Liver (tissue), 9 donors: Measurements from ENCODE around the gene FRS2. TPM values are rescaled to one million over a fixed set of nuclear protein-coding genes. Genes with fewer than 3 reads are reported as not detected.
"Not testable (repeated sequence)": the region's sequence is repeated elsewhere in the genome, so short reads cannot be mapped to it uniquely, and the experiment has no call there.

Source experiments
- DNase-seq: peaks from one replicate; pipeline ENCODE4 v3.0.0-alpha.2; 2017; ENCODE audit warnings: low spot score
- H3K27ac ChIP-seq, 2 donors: one replicate each; pipeline ENCODE4 v1.7.0; 2013; ENCODE audit warnings: inconsistent platforms in 2 of 2, low read length in 2 of 2, control low read depth in 1 of 2, low read depth in 1 of 2, mild to moderate bottlenecking in 1 of 2
- H3K27me3 ChIP-seq, 4 donors: one replicate each; pipeline versions ENCODE4 v1.6.1 to v1.7.0; 2013; ENCODE audit warnings: low read length in 3 of 4, inconsistent platforms in 1 of 4, mild to moderate bottlenecking in 1 of 4, moderate library complexity in 1 of 4; ENCODE audit not compliant: control insufficient read depth in 4 of 4, insufficient read depth in 4 of 4
- H3K36me3 ChIP-seq, 4 donors: one replicate each; pipeline versions ENCODE4 v1.6.1 to v1.7.0; 2013; ENCODE audit warnings: low read length in 3 of 4, mild to moderate bottlenecking in 3 of 4, low read depth in 1 of 4, moderate library complexity in 1 of 4; ENCODE audit not compliant: control insufficient read depth in 4 of 4, insufficient read depth in 3 of 4
- H3K4me1 ChIP-seq, 4 donors: one replicate each; pipeline versions ENCODE4 v1.6.1 to v1.7.0; 2013; ENCODE audit warnings: low read length in 3 of 4, mild to moderate bottlenecking in 3 of 4, moderate library complexity in 1 of 4; ENCODE audit not compliant: control insufficient read depth in 4 of 4, insufficient read depth in 4 of 4
- H3K4me3 ChIP-seq, 3 donors: one replicate each; pipeline versions ENCODE4 v1.6.1 to v1.7.0; 2013; ENCODE audit warnings: low read length in 3 of 3, control low read depth in 1 of 3, low read depth in 1 of 3, mild to moderate bottlenecking in 1 of 3
- H3K9ac ChIP-seq, 2 donors: one replicate each; pipeline ENCODE4 v1.7.0; 2013; ENCODE audit warnings: low read length in 2 of 2, mild to moderate bottlenecking in 2 of 2, moderate library complexity in 2 of 2, control low read depth in 1 of 2, low read depth in 1 of 2
- H3K9me3 ChIP-seq, 4 donors: one replicate each; pipeline versions ENCODE4 v1.6.1 to v1.7.0; 2013; ENCODE audit warnings: low read length in 3 of 4; ENCODE audit not compliant: control insufficient read depth in 4 of 4
- EGR1 ChIP-seq, 2 donors: IDR thresholded peaks; 2 replicates each; pipeline ENCODE4 v1.6.1; 2016 to 2018; ENCODE audit warnings: antibody characterized with exemption in 2 of 2, low read depth in 2 of 2
- FOXA2 ChIP-seq: IDR thresholded peaks from 2 replicates; pipeline ENCODE4 v1.6.1; 2016; ENCODE audit warnings: antibody characterized with exemption
- GABPA ChIP-seq, 2 donors: IDR thresholded peaks in 1 of 2; conservative IDR thresholded peaks in 1 of 2; 2 replicates each; pipeline ENCODE4 v1.6.1; 2016; ENCODE audit warnings: antibody characterized with exemption in 2 of 2, mild to moderate bottlenecking in 1 of 2, moderate library complexity in 1 of 2
- HNF4A ChIP-seq, 2 donors: conservative IDR thresholded peaks; 2 replicates each; pipeline ENCODE4 v1.6.1; 2016; ENCODE audit warnings: antibody characterized with exemption in 2 of 2, mild to moderate bottlenecking in 2 of 2
- HNF4G ChIP-seq: IDR thresholded peaks from 2 replicates; pipeline ENCODE4 v1.6.1; 2016; ENCODE audit warnings: antibody characterized with exemption
- JUND ChIP-seq, 2 donors: IDR thresholded peaks; 2 replicates each; pipeline ENCODE4 v1.6.1; 2016; ENCODE audit warnings: antibody characterized with exemption in 2 of 2
- NR2F2 ChIP-seq: IDR thresholded peaks from 2 replicates; pipeline ENCODE4 v1.6.1; 2016; ENCODE audit warnings: antibody characterized with exemption
- RAD21 ChIP-seq, 2 donors: IDR thresholded peaks; 2 replicates each; pipeline ENCODE4 v1.6.1; 2016; ENCODE audit warnings: antibody characterized with exemption in 2 of 2, mild to moderate bottlenecking in 2 of 2
- RXRA ChIP-seq, 2 donors: IDR thresholded peaks; 2 replicates each; pipeline ENCODE4 v1.6.1; 2017 to 2018; ENCODE audit warnings: antibody characterized with exemption in 2 of 2, mild to moderate bottlenecking in 1 of 2
- SP1 ChIP-seq: IDR thresholded peaks from 2 replicates; pipeline ENCODE4 v1.6.1; 2018; ENCODE audit warnings: antibody characterized with exemption, mild to moderate bottlenecking
- TAF1 ChIP-seq: conservative IDR thresholded peaks from 2 replicates; pipeline ENCODE4 v1.6.1; 2016; ENCODE audit warnings: antibody characterized with exemption, mild to moderate bottlenecking
- YY1 ChIP-seq: IDR thresholded peaks from 2 replicates; pipeline ENCODE4 v1.6.1; 2016; ENCODE audit warnings: antibody characterized with exemption, mild to moderate bottlenecking
- ZBTB33 ChIP-seq: IDR thresholded peaks from 2 replicates; pipeline ENCODE4 v1.6.1; 2016; ENCODE audit warnings: antibody characterized with exemption
- WGBS: extraction: QIAGEN DNeasy Blood & Tissue Kit; methylation state at CpG from one replicate; pipeline ENCODE4 v1.1.7; 2013; 5-methylcytosine and 5-hydroxymethylcytosine counted together
- polyA plus RNA-seq, 2 donors: library from polyadenylated mRNA; stranded (reverse) in 1 of 2; unstranded in 1 of 2; fragments of 200-250 nt in 1 of 2; fragments of >200 nt in 1 of 2; fragmentation: Nextera tagmentation in 1 of 2; extraction: Ambion mirVana in 1 of 2; gene quantifications; one replicate each; pipeline versions ENCODE4 v1.2.1 to v1.2.3, GENCODE V29; 2013 to 2015
- total RNA-seq, 2 donors: library from RNA; depleted of rRNA; stranded (reverse); fragments of >200 nt; gene quantifications; one replicate each; pipeline ENCODE4 v1.2.3, GENCODE V29; 2014
- TF ChIP-seq, protein P1 (sequence below): IDR thresholded peaks from 2 replicates; pipeline ENCODE4 v1.6.1; 2016; ENCODE audit warnings: antibody characterized with exemption
- TF ChIP-seq, protein P2 (sequence below): IDR thresholded peaks from 2 replicates; pipeline ENCODE4 v1.6.1; 2016; ENCODE audit warnings: antibody characterized with exemption
- donor health status: healthy.
- donor health status: healthy.
- donor health status: healthy.
- donor health status: healthy.
- donor health status: healthy.

FRS2 gene
- total and polyA plus RNA-seq, 4 donors: 7.0 to 24.0 (median 21.9) TPM

GRCh38 chr12:69601962-69602685 lies 131.9 kb downstream of the FRS2 start (continued):
- TF ChIP-seq, protein P1, sequence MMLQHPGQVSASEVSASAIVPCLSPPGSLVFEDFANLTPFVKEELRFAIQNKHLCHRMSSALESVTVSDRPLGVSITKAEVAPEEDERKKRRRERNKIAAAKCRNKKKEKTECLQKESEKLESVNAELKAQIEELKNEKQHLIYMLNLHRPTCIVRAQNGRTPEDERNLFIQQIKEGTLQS: no peak
- TF ChIP-seq, protein P2, sequence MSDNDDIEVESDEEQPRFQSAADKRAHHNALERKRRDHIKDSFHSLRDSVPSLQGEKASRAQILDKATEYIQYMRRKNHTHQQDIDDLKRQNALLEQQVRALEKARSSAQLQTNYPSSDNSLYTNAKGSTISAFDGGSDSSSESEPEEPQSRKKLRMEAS: no peak
- TF ChIP-seq YY1 (no peak), TAF1 (no peak), NR2F2 (no peak), FOXA2 (no peak), RXRA (IDR thresholded peaks at IDR 0.05) (no peak), RAD21 (IDR thresholded peaks at IDR 0.05) (no peak), GABPA (IDR thresholded peaks at IDR 0.05 in 1 of 2, conservative IDR thresholded peaks at IDR 0.05 in 1 of 2) (no peak)

GRCh38 chr12:69602954-69603353 lies 132.8 kb downstream of the FRS2 start:
- Histone ChIP-seq H3K9ac (no peak overlapping the region), H3K27me3 (no peaks in the 10 kb centered on the region), H3K9me3 (no peaks in the 10 kb centered on the region), H3K27ac (no peak overlapping the region), H3K4me3 (no peak overlapping the region), H3K36me3 (peaks cover 8 to 48% (median 42%) of the 10 kb centered on the region in 4 donors), H3K4me1 (peaks cover 0 to 4% (median 1%) of the 10 kb centered on the region in 4 donors)
- TF ChIP-seq EGR1 (IDR thresholded peaks at IDR 0.05; ENCODE audit: low read depth in 2 of 2) (no peak), FOXA2 (no peak), HNF4A (conservative IDR thresholded peaks at IDR 0.05) (no peak), ZBTB33 (no peak), JUND (IDR thresholded peaks at IDR 0.05) (no peak), SP1 (no peak), YY1 (no peak), RAD21 (IDR thresholded peaks at IDR 0.05) (no peak), GABPA (IDR thresholded peaks at IDR 0.05 in 1 of 2, conservative IDR thresholded peaks at IDR 0.05 in 1 of 2) (no peak), HNF4G (no peak)
- TF ChIP-seq, protein P1: no peak
- DNase-seq: no peak

GRCh38 chr12:69603556-69603955 lies 133.4 kb downstream of the FRS2 start:
- not testable (repeated sequence) for H3K4me1 ChIP-seq, H3K27me3 ChIP-seq, DNase-seq, H3K4me3 ChIP-seq, H3K9ac ChIP-seq, H3K27ac ChIP-seq, H3K9me3 ChIP-seq
- WGBS: 97% methylated on average over 5 of the region's 6 CpGs
- peaks cover 8 to 44% (median 36%) of the 10 kb centered on the region in 4 donors for H3K36me3 ChIP-seq

DNA sequence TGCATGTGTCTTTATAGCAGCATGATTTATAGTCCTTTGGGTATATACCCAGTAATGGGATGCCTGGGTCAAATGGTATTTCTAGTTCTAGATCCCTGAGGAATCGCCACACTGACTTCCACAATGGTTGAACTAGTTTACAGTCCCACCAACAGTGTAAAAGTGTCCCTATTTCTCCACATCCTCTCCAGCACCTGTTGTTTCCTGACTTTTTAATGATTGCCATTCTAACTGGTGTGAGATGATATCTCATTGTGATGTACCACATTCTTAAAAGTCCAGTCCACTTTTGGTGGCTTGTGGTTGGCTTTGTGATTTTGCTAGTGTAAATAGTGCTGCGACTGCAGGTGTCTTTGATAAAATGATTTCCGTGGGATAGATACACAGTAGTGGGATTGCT lies 134.1 kb downstream of the FRS2 start:
- not testable (repeated sequence) for H3K9me3 ChIP-seq, H3K4me3 ChIP-seq, H3K9ac ChIP-seq, H3K27me3 ChIP-seq, H3K4me1 ChIP-seq, H3K27ac ChIP-seq, DNase-seq
- H3K36me3 ChIP-seq: peaks cover 8 to 38% (median 29%) of the 10 kb centered on the region in 4 donors
- 87% methylated on average over 2 of the region's 3 CpGs for WGBS
